ENCODE measurements around the gene DNAH11. TPM values are rescaled to one million over a fixed set of nuclear protein-coding genes. Genes with fewer than 3 reads are reported as not detected.

Gene DNAH11
- total RNA-seq, 1 experiment from 2014 or later, result 0.39 TPM

DNA sequence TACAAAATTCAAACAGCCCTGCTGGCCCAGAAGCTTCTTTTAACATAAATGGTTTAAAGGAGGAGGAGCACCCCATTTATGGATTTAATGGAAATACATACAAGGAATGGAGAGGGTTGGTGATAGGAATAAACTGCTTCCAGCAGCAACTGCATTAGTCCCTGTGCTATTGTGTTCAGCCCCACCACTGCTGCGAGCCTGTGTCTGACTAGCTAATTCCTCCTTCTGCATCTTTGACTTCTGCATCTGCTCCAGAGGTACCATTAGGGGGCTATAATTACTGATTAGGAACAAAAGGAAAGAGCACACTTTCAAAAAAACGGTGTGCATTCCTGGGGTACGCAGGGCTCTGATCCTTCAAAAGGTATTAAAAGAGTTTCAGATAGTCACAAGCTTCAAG, 378.1 kb downstream of the DNAH11 start:
- intact Hi-C loops (cut with micrococcal nuclease), result no loop called here
- Histone ChIP-seq H3K27me3 (ENCODE audit: insufficient read depth, low read length) (no peaks in the 10 kb centered on the region), H4K20me1 (ENCODE audit: insufficient read depth) (no peaks in the 10 kb centered on the region; the same call in 1 of the 2 replicates), H3K9me2 (ENCODE audit: insufficient read depth) (no peaks in the 10 kb centered on the region), H3K27ac (ENCODE audit: low read depth, low read length) (no peak overlapping the region), H3K9ac (ENCODE audit: low read length) (no peak overlapping the region), H3K4me2 (ENCODE audit: low read length) (no peak overlapping the region), H3K4me3 (replicated peaks in 1 of 2; ENCODE audit: low read depth in 1 of 2, low read length in 2 of 2) (no peak overlapping the region), H3K36me3 (ENCODE audit: control insufficient read depth in 1 of 2, insufficient read depth in 2 of 2, low read length in 2 of 2) (peaks cover 0 to 4% of the 10 kb centered on the region in 2 experiments; a peak in 1 of 4 replicates), H3K79me2 (ENCODE audit: insufficient read depth, low read length) (peaks cover 91% of the 10 kb centered on the region), H3K4me1 (ENCODE audit: control insufficient read depth in 1 of 2, insufficient read depth in 2 of 2, low read length in 2 of 2) (peaks cover 3 to 9% of the 10 kb centered on the region in 2 experiments; a peak in 2 of 4 replicates), H2AFZ (ENCODE audit: low read depth, low read length, poor library complexity, severe bottlenecking) (no peak overlapping the region), H3K9me3 (ENCODE audit: control insufficient read depth in 1 of 2, insufficient read depth in 1 of 2, low read depth in 1 of 2, low read length in 2 of 2) (no peaks in the 10 kb centered on the region)
- no TSS peak for BruUV-seq (replicated peaks)
- ChIA-PET RAD21 (ENCODE audit: low non-redundant PET in 1 of 2, low total read pairs in 2 of 2, uncharacterized antibody in 2 of 2, unreplicated experiment in 2 of 2) (no interaction called here), POLR2A (no interaction called here), CTCF (no interaction called here)
- no peak for DNase-seq (ENCODE audit: low read depth, low spot score)
- ATAC-seq, result no peak
- TF ChIP-seq, protein P1, sequence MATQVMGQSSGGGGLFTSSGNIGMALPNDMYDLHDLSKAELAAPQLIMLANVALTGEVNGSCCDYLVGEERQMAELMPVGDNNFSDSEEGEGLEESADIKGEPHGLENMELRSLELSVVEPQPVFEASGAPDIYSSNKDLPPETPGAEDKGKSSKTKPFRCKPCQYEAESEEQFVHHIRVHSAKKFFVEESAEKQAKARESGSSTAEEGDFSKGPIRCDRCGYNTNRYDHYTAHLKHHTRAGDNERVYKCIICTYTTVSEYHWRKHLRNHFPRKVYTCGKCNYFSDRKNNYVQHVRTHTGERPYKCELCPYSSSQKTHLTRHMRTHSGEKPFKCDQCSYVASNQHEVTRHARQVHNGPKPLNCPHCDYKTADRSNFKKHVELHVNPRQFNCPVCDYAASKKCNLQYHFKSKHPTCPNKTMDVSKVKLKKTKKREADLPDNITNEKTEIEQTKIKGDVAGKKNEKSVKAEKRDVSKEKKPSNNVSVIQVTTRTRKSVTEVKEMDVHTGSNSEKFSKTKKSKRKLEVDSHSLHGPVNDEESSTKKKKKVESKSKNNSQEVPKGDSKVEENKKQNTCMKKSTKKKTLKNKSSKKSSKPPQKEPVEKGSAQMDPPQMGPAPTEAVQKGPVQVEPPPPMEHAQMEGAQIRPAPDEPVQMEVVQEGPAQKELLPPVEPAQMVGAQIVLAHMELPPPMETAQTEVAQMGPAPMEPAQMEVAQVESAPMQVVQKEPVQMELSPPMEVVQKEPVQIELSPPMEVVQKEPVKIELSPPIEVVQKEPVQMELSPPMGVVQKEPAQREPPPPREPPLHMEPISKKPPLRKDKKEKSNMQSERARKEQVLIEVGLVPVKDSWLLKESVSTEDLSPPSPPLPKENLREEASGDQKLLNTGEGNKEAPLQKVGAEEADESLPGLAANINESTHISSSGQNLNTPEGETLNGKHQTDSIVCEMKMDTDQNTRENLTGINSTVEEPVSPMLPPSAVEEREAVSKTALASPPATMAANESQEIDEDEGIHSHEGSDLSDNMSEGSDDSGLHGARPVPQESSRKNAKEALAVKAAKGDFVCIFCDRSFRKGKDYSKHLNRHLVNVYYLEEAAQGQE (IDR thresholded peaks at IDR 0.05; ENCODE audit: low read depth), result no peak
- no peak for TF ChIP-seq EZH2 (IDR thresholded peaks at IDR 0.05)
- no peak for TF ChIP-seq JUND (IDR thresholded peaks at IDR 0.05)
- no peak for TF ChIP-seq YY1 (IDR thresholded peaks at IDR 0.05; ENCODE audit: extremely low read depth, insufficient replicate concordance, low read depth, low read length)
- TF ChIP-seq, protein P2, sequence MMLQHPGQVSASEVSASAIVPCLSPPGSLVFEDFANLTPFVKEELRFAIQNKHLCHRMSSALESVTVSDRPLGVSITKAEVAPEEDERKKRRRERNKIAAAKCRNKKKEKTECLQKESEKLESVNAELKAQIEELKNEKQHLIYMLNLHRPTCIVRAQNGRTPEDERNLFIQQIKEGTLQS (IDR thresholded peaks at IDR 0.05), result no peak
- no peak for TF ChIP-seq ZNF274 (IDR thresholded peaks at IDR 0.05; ENCODE audit: low read depth, low read length)
- TF ChIP-seq, protein P3, sequence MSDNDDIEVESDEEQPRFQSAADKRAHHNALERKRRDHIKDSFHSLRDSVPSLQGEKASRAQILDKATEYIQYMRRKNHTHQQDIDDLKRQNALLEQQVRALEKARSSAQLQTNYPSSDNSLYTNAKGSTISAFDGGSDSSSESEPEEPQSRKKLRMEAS (IDR thresholded peaks at IDR 0.05), result no peak
- no peak for TF ChIP-seq POLR2A (IDR thresholded peaks at IDR 0.05; ENCODE audit: borderline replicate concordance, extremely low read depth, insufficient read depth, insufficient read length)
- TF ChIP-seq SRF (IDR thresholded peaks at IDR 0.05; ENCODE audit: low read depth), result no peak
- TF ChIP-seq CBX3 (IDR thresholded peaks at IDR 0.05; ENCODE audit: low read depth), result no peak
- TF ChIP-seq EGR1 (IDR thresholded peaks at IDR 0.05; ENCODE audit: low read depth), result no peak
- no peak for TF ChIP-seq POLR2AphosphoS5 (IDR thresholded peaks at IDR 0.05; ENCODE audit: low read depth, low read length)
- no peak for TF ChIP-seq CEBPB (IDR thresholded peaks at IDR 0.05; ENCODE audit: low read depth)
- no peak for TF ChIP-seq ELF1 (IDR thresholded peaks at IDR 0.05; ENCODE audit: borderline replicate concordance, low read depth)
- TF ChIP-seq FOSL1 (IDR thresholded peaks at IDR 0.05; ENCODE audit: low read depth), result no peak
- TF ChIP-seq, protein P4, sequence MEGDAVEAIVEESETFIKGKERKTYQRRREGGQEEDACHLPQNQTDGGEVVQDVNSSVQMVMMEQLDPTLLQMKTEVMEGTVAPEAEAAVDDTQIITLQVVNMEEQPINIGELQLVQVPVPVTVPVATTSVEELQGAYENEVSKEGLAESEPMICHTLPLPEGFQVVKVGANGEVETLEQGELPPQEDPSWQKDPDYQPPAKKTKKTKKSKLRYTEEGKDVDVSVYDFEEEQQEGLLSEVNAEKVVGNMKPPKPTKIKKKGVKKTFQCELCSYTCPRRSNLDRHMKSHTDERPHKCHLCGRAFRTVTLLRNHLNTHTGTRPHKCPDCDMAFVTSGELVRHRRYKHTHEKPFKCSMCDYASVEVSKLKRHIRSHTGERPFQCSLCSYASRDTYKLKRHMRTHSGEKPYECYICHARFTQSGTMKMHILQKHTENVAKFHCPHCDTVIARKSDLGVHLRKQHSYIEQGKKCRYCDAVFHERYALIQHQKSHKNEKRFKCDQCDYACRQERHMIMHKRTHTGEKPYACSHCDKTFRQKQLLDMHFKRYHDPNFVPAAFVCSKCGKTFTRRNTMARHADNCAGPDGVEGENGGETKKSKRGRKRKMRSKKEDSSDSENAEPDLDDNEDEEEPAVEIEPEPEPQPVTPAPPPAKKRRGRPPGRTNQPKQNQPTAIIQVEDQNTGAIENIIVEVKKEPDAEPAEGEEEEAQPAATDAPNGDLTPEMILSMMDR (IDR thresholded peaks at IDR 0.05 in 2 of 3, conservative IDR thresholded peaks at IDR 0.05 in 1 of 3; ENCODE audit: borderline replicate concordance in 1 of 3, insufficient read depth in 1 of 3, low read depth in 2 of 3, low read length in 2 of 3), result no peak

Data from HCT116 (cell line).